T-helper 1 cell (primary cell): Measurements from ENCODE around the gene PPM1J.

Source experiments
- DNase-seq, 5 donors: peaks; one replicate each; pipeline ENCODE4 v3.0.0-alpha.2; 2012 to 2020

The PPM1J gene

GRCh38 chr1:112704391-112704933 is 10.7 kb downstream of the PPM1J start:
- DNase-seq, result no peak

GRCh38 chr1:112703706-112704105 is 11.4 kb downstream of the PPM1J start:
- DNase-seq, result no peak

- DNase-seq, result no peak
These were observed 12.5 kb downstream of the PPM1J start for GRCh38 chr1:112702420-112703261.

- no peak for DNase-seq
These were observed 13.1 kb downstream of the PPM1J start for GRCh38 chr1:112702067-112702395.

- DNase-seq, result no peak
These were observed 13.7 kb downstream of the PPM1J start for GRCh38 chr1:112701227-112702066.

- peak in 4 of 5 donors; percentile 44 to 49 (median 47) for DNase-seq
These were observed 14.6 kb downstream of the PPM1J start for GRCh38 chr1:112700290-112701226.

GRCh38 chr1:112699425-112700144 is 15.5 kb downstream of the PPM1J start:
- DNase-seq, result no peak

GRCh38 chr1:112698366-112699310 is 16.5 kb downstream of the PPM1J start:
- no peak for DNase-seq

- DNase-seq, result no peak
These were observed 17.3 kb downstream of the PPM1J start for GRCh38 chr1:112697781-112698201.

- DNase-seq, result no peak
These were observed 18.4 kb downstream of the PPM1J start for GRCh38 chr1:112696578-112697314.

GRCh38 chr1:112695276-112695675 is 19.9 kb downstream of the PPM1J start:
- no peak for DNase-seq

GRCh38 chr1:112694363-112694929 is 20.7 kb downstream of the PPM1J start:
- no peak for DNase-seq

- no peak for DNase-seq
These were observed 21.3 kb downstream of the PPM1J start for GRCh38 chr1:112693821-112694220.

- no peak for DNase-seq
These were observed 22.5 kb downstream of the PPM1J start for GRCh38 chr1:112692681-112693080.

GRCh38 chr1:112689842-112690237 is 25.3 kb downstream of the PPM1J start:
- no peak for DNase-seq

- no peak for DNase-seq
These were observed 25.8 kb downstream of the PPM1J start for GRCh38 chr1:112689196-112689841.

GRCh38 chr1:112688781-112689193 is 26.3 kb downstream of the PPM1J start:
- DNase-seq, result no peak

GRCh38 chr1:112687785-112688496 is 27.2 kb downstream of the PPM1J start:
- DNase-seq, result no peak
